Lower lobe of right lung (tissue), 2 donors: ENCODE results near the gene CXCL13. TPM values are rescaled to one million over a fixed set of nuclear protein-coding genes. Genes with fewer than 3 reads are reported as not detected.
A peak's percentile ranks its signal among the peaks of the same experiment; 100 is the strongest.

Experiments used
- ATAC-seq, 2 donors: fragments of 200-7000 bp; cut with Tn5 transposase; one replicate each; pipeline ENCODE4 v1.9.1; 2020 to 2022; ENCODE audit warnings: mild to moderate bottlenecking in 2 of 2, moderate library complexity in 2 of 2
- DNase-seq: peaks from one replicate; pipeline ENCODE4 v3.0.0-alpha.2; 2020
- H3K27ac ChIP-seq: fragments of 200-600 bp; one replicate; pipeline ENCODE4 v1.8.0; 2022
- H3K27me3 ChIP-seq: fragments of 200-600 bp; one replicate; pipeline ENCODE4 v1.8.0; 2022; ENCODE audit warnings: low read depth
- H3K36me3 ChIP-seq: fragments of 200-600 bp; one replicate; pipeline ENCODE4 v1.8.0; 2022; ENCODE audit warnings: mild to moderate bottlenecking
- H3K4me1 ChIP-seq: fragments of 200-600 bp; one replicate; pipeline ENCODE4 v1.8.0; 2022
- H3K4me3 ChIP-seq: fragments of 200-600 bp; one replicate; pipeline ENCODE4 v1.8.0; 2022; ENCODE audit warnings: mild to moderate bottlenecking
- H3K9me3 ChIP-seq: fragments of 200-600 bp; one replicate; pipeline ENCODE4 v1.8.0; 2022
- intact Hi-C: fragments of 100-400 bp; cut with DNase I; formaldehyde crosslinking; loops from one replicate; pipeline ENCODE4 v1.11.0; 2022
- total RNA-seq: library from RNA; stranded (reverse); fragmentation: NEBNext Ultra II Directional; extraction: Animal tissue kit (Norgen Biotek cat#: 25700); gene quantifications from one replicate; pipeline ENCODE4 v1.2.1, GENCODE V29; 2021
- TF ChIP-seq, protein P1 (sequence below): fragments of 200-600 bp; IDR thresholded peaks from one replicate; pipeline ENCODE4 v1.8.0; 2022; ENCODE audit warnings: antibody characterized with exemption, mild to moderate bottlenecking
- donor health status: DM: no; HTN: yes; CAD: no; lungs with severe emphysema.

The CXCL13 gene
- total RNA-seq, 1 donor from 2014 or later = not detected

- intact Hi-C loops = no loop called here
- Histone ChIP-seq H3K4me3 (no peak overlapping the region), H3K9me3 (no peaks in the 10 kb centered on the region), H3K36me3 (no peaks in the 10 kb centered on the region), H3K27me3 (peaks cover 4% of the 10 kb centered on the region), H3K4me1 (peaks cover 3% of the 10 kb centered on the region), H3K27ac (no peak overlapping the region)
- TF ChIP-seq, protein P1, sequence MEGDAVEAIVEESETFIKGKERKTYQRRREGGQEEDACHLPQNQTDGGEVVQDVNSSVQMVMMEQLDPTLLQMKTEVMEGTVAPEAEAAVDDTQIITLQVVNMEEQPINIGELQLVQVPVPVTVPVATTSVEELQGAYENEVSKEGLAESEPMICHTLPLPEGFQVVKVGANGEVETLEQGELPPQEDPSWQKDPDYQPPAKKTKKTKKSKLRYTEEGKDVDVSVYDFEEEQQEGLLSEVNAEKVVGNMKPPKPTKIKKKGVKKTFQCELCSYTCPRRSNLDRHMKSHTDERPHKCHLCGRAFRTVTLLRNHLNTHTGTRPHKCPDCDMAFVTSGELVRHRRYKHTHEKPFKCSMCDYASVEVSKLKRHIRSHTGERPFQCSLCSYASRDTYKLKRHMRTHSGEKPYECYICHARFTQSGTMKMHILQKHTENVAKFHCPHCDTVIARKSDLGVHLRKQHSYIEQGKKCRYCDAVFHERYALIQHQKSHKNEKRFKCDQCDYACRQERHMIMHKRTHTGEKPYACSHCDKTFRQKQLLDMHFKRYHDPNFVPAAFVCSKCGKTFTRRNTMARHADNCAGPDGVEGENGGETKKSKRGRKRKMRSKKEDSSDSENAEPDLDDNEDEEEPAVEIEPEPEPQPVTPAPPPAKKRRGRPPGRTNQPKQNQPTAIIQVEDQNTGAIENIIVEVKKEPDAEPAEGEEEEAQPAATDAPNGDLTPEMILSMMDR = no peak
- DNase-seq (no peak), ATAC-seq (no peak)
Measured at GRCh38 chr4:77615153-77615552, 9.5 kb downstream of the CXCL13 start.

DNA sequence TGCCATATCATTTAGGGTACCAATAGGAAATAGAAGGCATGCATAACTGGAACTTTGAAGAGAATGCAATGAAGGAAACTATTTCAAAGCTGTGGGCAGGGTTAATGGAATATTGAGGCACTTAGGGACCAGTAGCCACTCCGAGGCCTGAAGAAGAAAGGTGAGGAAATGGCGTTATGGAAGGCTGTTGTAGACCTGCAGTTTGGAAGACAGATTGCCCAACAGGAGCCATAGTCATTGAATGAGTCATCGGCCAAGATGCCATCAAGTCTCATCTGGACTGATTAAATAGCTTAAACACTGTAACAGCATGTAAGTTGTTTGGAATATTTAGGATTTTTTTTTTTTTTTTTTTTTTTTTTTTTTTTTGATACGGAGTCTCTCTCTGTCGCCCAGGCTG is 11.6 kb downstream of the CXCL13 start:
- ATAC-seq = no peak

GRCh38 chr4:77618383-77619241 is 13.0 kb downstream of the CXCL13 start:
- Histone ChIP-seq H3K27me3 (no peaks in the 10 kb centered on the region), H3K36me3 (no peaks in the 10 kb centered on the region), H3K4me1 (peaks cover 3% of the 10 kb centered on the region), H3K27ac (no peak overlapping the region), H3K4me3 (no peak overlapping the region), H3K9me3 (no peaks in the 10 kb centered on the region)
- TF ChIP-seq, protein P1 = peak; percentile 80
- intact Hi-C loops = no loop called here
- DNase-seq (no peak), ATAC-seq (peak; percentile 95)

More for the DNA sequence above, 11.6 kb downstream of the CXCL13 start:
- Histone ChIP-seq H3K27me3 (no peaks in the 10 kb centered on the region), H3K4me1 (peaks cover 3% of the 10 kb centered on the region), H3K27ac (no peak overlapping the region), H3K36me3 (no peaks in the 10 kb centered on the region), H3K4me3 (no peak overlapping the region), H3K9me3 (no peaks in the 10 kb centered on the region)
- TF ChIP-seq, protein P1 = no peak
- intact Hi-C loops = no loop called here
- no peak for DNase-seq

DNA sequence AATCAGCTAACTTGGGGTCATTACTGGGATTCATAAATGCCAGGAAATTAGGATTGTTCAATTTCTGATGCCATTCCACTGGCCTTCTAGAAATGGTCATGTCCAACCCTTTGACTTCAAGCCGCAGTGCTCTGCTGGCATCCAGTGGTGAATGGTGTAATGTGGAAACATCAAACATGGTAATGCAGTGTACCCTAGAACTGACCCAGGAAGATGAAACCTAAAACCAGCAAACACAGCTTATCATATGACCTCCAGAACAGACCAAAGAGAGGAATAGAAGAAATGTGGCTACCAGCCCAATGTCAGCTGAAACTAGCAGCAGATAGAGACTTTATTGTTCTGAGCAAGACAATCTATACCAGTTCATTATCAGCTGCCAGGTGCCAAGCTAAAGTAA is 13.8 kb downstream of the CXCL13 start:
- no peak overlapping the region for H3K27ac ChIP-seq
- peaks cover 3% of the 10 kb centered on the region for H3K4me1 ChIP-seq
- no peaks in the 10 kb centered on the region for H3K27me3 ChIP-seq
- TF ChIP-seq, protein P1 = no peak
- intact Hi-C loops = no loop called here
- H3K9me3 ChIP-seq = no peaks in the 10 kb centered on the region
- H3K36me3 ChIP-seq = no peaks in the 10 kb centered on the region
- no peak overlapping the region for H3K4me3 ChIP-seq
- ATAC-seq (peak in 1 of 2 donors; percentile 28), DNase-seq (no peak)

DNA sequence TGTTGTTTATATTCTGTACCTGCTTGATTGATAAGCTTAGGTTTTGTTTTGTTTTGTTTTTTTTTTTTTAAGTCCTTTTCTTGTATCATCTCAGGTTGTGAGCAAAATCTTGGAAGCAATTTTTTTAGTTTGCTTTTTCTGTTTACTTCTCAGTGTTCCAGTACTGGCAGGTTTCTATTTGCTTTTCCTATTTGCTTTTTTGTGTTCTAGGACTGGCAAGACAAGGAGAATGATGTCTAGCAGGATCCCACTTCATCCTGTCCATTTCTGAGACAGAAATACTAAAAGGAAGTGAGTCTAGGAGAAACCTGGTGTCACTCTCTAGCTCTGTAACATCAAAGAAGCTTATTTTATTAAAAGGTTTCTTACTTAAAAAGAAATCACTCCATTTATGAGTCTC is 15.6 kb downstream of the CXCL13 start:
- Histone ChIP-seq H3K27ac (no peak overlapping the region), H3K9me3 (no peaks in the 10 kb centered on the region), H3K27me3 (no peaks in the 10 kb centered on the region), H3K4me3 (no peak overlapping the region), H3K4me1 (peaks cover 3% of the 10 kb centered on the region), H3K36me3 (no peaks in the 10 kb centered on the region)
- no peak for ATAC-seq
- TF ChIP-seq, protein P1 = no peak
- intact Hi-C loops = no loop called here
- DNase-seq = no peak
